ENCODE results near the gene DGCR6L.

- TF ChIP-seq RFX5 (IDR thresholded peaks at IDR 0.05) (no peak), PBX3 (IDR thresholded peaks at IDR 0.05) (no peak), EHMT2 (IDR thresholded peaks at IDR 0.05; ENCODE audit: low read depth) (no peak), MAFK (IDR thresholded peaks at IDR 0.05; ENCODE audit: partially characterized antibody) (no peak), CEBPB (IDR thresholded peaks at IDR 0.05) (no peak), POLR2A (IDR thresholded peaks at IDR 0.05; ENCODE audit: low read length) (no peak), EP300 (IDR thresholded peaks at IDR 0.05) (no peak), MAZ (IDR thresholded peaks at IDR 0.05; ENCODE audit: borderline replicate concordance, low read depth, low read length) (no peak), KDM1A (IDR thresholded peaks at IDR 0.05; ENCODE audit: low read depth) (no peak), NR3C1 (IDR thresholded peaks at IDR 0.05) (no peak)
- TF ChIP-seq, protein P1, sequence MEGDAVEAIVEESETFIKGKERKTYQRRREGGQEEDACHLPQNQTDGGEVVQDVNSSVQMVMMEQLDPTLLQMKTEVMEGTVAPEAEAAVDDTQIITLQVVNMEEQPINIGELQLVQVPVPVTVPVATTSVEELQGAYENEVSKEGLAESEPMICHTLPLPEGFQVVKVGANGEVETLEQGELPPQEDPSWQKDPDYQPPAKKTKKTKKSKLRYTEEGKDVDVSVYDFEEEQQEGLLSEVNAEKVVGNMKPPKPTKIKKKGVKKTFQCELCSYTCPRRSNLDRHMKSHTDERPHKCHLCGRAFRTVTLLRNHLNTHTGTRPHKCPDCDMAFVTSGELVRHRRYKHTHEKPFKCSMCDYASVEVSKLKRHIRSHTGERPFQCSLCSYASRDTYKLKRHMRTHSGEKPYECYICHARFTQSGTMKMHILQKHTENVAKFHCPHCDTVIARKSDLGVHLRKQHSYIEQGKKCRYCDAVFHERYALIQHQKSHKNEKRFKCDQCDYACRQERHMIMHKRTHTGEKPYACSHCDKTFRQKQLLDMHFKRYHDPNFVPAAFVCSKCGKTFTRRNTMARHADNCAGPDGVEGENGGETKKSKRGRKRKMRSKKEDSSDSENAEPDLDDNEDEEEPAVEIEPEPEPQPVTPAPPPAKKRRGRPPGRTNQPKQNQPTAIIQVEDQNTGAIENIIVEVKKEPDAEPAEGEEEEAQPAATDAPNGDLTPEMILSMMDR (IDR thresholded peaks at IDR 0.05), result no peak
- TF ChIP-seq, protein P2, sequence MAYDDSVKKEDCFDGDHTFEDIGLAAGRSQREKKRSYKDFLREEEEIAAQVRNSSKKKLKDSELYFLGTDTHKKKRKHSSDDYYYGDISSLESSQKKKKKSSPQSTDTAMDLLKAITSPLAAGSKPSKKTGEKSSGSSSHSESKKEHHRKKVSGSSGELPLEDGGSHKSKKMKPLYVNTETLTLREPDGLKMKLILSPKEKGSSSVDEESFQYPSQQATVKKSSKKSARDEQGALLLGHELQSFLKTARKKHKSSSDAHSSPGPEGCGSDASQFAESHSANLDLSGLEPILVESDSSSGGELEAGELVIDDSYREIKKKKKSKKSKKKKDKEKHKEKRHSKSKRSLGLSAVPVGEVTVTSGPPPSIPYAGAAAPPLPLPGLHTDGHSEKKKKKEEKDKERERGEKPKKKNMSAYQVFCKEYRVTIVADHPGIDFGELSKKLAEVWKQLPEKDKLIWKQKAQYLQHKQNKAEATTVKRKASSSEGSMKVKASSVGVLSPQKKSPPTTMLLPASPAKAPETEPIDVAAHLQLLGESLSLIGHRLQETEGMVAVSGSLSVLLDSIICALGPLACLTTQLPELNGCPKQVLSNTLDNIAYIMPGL (CRISPR knock-in tag; IDR thresholded peaks at IDR 0.05; ENCODE audit: borderline replicate concordance), result no peak
Measured at GRCh38 chr22:20296598-20296997, 23.3 kb downstream of the DGCR6L start.
